Transverse colon (tissue), 4 donors: Measurements from ENCODE around the gene UQCR11.

Source experiments
- EP300 ChIP-seq: sonication (generic); formaldehyde crosslinking; IDR thresholded peaks from one replicate; pipeline ENCODE4 v1.6.1; 2017; ENCODE audit warnings: antibody characterized with exemption, low read depth
- POLR2A ChIP-seq: fragments of 450-650 bp; IDR thresholded peaks from one replicate; pipeline ENCODE4 v1.6.1; 2016; ENCODE audit warnings: antibody characterized with exemption, mild to moderate bottlenecking, moderate library complexity
- POLR2AphosphoS5 ChIP-seq, 3 donors: sonication (generic); formaldehyde crosslinking; IDR thresholded peaks; one replicate each; pipeline ENCODE4 v1.6.1; 2016; ENCODE audit warnings: antibody characterized with exemption in 3 of 3
- TF ChIP-seq, protein P1 (sequence below), 5 experiments: fragments of 200-600 bp in 3 of 5; fragments of 450-650 bp in 2 of 5; sonication (generic) in 3 of 5; IDR thresholded peaks; 1 replicate in 2 of 5; 2 replicates in 3 of 5; pipeline ENCODE4 v1.5.1; 2016 to 2017; ENCODE audit warnings: antibody characterized with exemption in 5 of 5, inconsistent platforms in 3 of 5, mild to moderate bottlenecking in 2 of 5, moderate library complexity in 1 of 5

DNA sequence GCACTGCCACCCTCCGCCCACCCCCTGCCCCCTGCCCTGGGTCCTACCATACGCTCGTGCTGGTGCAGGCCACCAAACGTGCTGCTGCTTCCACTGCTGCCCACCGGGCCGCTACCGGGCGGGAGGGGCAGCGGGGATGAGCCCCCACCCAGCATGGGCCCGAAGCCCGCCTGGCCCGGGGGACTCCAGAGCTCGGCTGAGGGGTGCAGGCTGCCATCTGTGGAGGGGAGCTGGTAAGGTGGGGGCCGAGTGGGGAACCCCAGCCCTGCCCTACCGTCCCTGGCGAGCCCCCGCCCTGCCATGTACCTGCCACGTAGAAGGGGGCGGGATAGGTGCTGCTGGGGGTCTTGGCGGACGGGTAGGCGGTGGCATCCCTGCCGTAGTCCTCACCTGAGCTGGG, 16.7 kb upstream of the UQCR11 start:
- TF ChIP-seq, protein P1, sequence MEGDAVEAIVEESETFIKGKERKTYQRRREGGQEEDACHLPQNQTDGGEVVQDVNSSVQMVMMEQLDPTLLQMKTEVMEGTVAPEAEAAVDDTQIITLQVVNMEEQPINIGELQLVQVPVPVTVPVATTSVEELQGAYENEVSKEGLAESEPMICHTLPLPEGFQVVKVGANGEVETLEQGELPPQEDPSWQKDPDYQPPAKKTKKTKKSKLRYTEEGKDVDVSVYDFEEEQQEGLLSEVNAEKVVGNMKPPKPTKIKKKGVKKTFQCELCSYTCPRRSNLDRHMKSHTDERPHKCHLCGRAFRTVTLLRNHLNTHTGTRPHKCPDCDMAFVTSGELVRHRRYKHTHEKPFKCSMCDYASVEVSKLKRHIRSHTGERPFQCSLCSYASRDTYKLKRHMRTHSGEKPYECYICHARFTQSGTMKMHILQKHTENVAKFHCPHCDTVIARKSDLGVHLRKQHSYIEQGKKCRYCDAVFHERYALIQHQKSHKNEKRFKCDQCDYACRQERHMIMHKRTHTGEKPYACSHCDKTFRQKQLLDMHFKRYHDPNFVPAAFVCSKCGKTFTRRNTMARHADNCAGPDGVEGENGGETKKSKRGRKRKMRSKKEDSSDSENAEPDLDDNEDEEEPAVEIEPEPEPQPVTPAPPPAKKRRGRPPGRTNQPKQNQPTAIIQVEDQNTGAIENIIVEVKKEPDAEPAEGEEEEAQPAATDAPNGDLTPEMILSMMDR (IDR thresholded peaks at IDR 0.05), result no peak
- no peak for TF ChIP-seq POLR2A
- TF ChIP-seq POLR2AphosphoS5 (IDR thresholded peaks at IDR 0.05), result no peak
- no peak for TF ChIP-seq EP300
